A172 (cell line): ENCODE results near the gene FBXL17. TPM values are rescaled to one million over a fixed set of nuclear protein-coding genes. Genes with fewer than 3 reads are reported as not detected.
A peak's percentile ranks its signal among the peaks of the same experiment; 100 is the strongest.

Experiments used
- DNase-seq: peaks from one replicate; pipeline ENCODE4 v3.0.0-alpha.2; 2015; ENCODE audit warnings: low spot score
- total RNA-seq: library from RNA; depleted of rRNA; stranded (reverse); fragments of >200 nt; shearing (Covaris generic); gene quantifications from 2 replicates; pipeline ENCODE4 v1.2.3, GENCODE V29; 2014

The FBXL17 gene
- total RNA-seq, 1 experiment from 2014 or later: 15.4 TPM

DNA sequence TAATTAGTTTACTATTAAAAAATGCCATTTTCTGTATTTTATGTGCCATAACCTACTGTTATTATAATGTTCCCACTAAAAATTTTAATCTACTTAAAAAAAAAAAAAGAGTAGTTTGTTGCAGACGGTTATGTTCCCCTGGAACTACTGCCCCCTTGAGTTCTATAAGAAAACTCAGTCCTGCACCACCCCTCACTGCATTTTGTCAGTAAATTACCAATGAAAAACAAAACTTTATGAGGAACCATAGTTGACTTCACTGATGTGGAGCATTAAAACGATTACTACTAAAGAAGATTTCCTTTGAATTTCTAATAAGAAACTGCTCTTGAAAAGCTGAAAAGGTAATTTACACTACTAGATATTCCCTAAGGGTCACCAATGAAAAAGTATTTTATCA lies 288.7 kb downstream of the FBXL17 start:
- DNase-seq: peak; percentile 23

DNA sequence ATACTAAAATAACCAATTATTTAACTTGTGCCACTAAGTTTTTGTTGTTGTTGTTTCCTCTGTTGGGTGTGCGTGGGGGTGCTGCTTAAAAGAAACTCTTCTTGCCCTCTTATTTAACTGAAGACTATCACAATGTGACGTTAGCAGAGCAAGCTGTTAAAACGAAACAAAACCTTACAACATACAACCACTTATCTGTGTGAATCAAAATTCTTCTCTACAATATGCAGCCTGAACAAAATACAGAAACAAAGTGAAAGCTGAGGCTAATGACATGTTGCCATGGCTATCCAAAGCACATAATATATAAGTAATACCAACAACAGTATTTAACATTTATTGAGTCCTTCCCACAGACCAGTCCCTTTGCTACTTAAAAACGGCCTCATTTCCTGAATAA lies 291.0 kb downstream of the FBXL17 start:
- DNase-seq: no peak

GRCh38 chr5:108084105-108084504 lies 297.8 kb downstream of the FBXL17 start:
- DNase-seq: no peak

GRCh38 chr5:108083232-108083631 lies 298.7 kb downstream of the FBXL17 start:
- no peak for DNase-seq

GRCh38 chr5:108081707-108082106 lies 300.2 kb downstream of the FBXL17 start:
- DNase-seq: no peak

DNA sequence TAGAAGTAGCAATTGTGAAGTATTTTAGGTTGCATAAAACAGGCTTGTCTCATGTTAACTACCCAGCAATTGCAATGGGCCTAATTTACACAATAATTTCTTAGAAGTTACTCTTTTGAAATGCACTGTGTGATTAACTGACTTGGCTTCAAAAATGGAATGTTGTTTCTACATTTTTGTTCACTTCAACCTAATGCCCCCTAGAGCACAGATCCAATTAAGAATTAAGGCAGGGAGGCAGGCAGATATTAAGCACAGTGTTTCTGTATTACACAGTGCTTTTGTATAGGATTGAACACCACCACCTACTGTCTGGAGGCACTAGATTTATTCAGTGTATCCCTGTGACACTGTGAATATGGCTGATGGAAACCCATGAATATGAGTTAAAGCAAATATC lies 302.1 kb downstream of the FBXL17 start:
- DNase-seq: no peak

- DNase-seq: no peak
Measured at GRCh38 chr5:108078882-108079281, 303.0 kb downstream of the FBXL17 start.

- DNase-seq: no peak
Measured at GRCh38 chr5:108078345-108078744, 303.6 kb downstream of the FBXL17 start.

DNA sequence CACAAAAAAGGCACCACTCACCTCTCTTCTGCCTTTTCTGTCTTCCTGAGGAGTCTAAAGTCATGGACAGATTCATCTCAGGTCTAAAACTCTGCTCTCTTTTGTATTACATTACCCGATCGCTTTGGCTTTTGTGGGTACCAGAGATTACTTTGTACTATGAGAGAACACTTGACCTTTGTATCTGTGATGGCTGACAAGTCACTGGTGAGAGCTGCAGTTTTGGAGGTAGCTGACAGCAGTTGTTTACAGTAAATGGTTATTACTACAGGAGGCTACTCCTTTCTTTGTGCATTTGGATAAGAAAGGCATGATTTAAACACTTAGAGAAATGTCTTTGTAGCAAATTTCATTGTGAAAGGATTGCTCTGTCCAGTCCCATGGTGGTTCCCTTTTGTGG lies 307.3 kb downstream of the FBXL17 start:
- DNase-seq: no peak

DNA sequence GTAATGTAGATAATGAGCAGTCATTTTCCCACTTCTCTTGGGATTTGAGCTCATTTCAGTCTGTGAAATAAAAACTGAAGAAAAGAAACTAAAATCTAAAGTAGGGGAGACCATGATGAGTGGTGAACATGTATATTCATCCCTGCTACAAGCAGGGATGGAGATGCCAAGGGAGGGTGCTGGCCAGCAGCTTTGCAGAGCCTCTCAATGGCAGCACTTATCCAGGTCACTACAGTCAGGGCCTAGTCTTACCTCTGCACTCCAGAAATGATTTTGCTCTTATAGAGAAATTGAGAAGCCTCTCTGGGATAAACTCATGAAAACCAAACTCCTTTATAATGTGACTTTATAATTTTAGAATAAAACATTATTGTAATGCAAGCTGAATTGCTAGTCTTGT lies 317.6 kb downstream of the FBXL17 start:
- no peak for DNase-seq

- no peak for DNase-seq
Measured at GRCh38 chr5:108061941-108062340, 320.0 kb downstream of the FBXL17 start.

- DNase-seq: no peak
Measured at GRCh38 chr5:108060340-108060739, 321.6 kb downstream of the FBXL17 start.

- no peak for DNase-seq
Measured at GRCh38 chr5:108059334-108059733, 322.6 kb downstream of the FBXL17 start.

DNA sequence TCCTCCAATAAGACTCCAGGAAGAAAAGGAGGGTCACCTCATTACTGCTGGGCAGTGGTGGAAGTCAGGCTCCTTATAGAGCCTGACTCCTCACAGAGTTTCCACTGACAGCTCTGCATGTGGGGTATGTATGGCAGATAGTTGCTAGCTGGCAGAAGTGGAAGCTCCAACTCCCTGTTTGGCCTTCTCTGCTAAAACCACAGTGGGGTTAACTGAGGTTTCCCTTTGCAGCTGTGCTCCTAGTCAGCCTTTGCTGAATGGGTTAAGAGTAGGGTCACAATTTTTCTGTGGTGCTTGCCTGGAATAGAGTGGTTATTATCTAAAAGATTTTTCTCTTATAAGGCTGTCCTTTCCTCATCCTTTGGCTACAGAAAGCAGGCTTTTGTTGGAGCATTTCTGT lies 327.5 kb downstream of the FBXL17 start:
- no peak for DNase-seq

- no peak for DNase-seq
Measured at GRCh38 chr5:108046955-108047670, 334.8 kb downstream of the FBXL17 start.

- DNase-seq: no peak
Measured at GRCh38 chr5:108036482-108036881, 345.4 kb downstream of the FBXL17 start.

- no peak for DNase-seq
Measured at GRCh38 chr5:108028883-108029282, 353.0 kb downstream of the FBXL17 start.

- DNase-seq: no peak
Measured at GRCh38 chr5:108028412-108028811, 353.5 kb downstream of the FBXL17 start.

GRCh38 chr5:108025957-108026356 lies 355.9 kb downstream of the FBXL17 start:
- DNase-seq: no peak

DNA sequence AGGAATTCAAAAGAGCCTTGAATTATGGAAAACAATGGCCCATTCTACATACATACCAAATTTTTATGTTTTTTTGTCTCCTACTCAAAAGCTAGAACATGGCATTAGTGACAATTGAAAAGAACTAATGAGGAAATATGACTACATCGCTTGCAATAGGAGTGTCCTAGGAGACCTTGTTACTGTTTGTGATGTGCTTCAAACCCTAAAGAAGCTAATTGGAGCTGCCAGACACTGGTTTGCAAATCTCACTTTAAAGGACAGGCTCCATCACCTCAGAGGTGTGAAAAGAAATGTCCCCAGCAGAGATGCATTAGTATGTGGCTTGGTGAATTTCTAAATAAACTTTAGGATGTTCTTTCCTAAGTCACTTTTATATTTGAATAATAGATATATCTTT lies 356.9 kb downstream of the FBXL17 start:
- DNase-seq: no peak

DNA sequence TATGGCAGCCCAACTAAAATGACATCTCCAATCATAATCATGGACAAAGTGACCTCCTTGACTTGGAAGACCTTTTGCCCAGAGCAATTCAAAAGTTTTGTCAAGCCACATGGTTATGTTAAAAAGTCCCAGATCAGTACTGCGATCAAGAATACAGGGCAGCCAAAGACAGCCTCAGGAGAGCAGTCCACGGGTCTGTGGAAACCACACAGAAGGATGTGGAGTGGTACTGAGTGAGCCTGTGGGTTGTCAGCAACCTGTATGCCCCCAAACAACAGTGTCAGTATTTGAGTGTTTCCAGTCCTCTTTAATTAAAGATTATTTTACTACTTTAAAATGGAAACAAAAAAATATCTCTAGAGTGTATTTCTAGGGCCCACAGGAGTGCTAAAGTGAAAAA lies 365.8 kb downstream of the FBXL17 start:
- DNase-seq: no peak

DNA sequence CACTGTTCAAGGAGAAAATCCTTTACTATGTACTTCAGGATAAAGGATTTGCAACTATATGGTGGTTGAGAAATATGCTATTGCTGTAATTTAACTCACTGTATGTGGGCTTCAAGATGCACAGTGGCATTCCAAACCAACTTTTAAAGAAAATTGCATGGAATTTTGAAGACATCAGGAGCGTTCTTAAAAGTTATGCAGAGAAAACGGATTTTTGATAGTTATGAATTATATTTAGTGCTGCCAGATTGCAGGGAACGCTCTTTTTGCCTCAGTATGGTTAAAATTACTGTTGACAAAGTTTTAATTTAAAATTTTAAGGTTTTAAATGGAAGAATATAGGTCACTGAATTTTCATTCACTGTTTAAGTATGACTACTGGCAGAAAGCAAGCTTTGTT lies 375.1 kb downstream of the FBXL17 start:
- no peak for DNase-seq

GRCh38 chr5:108003178-108003577 lies 378.7 kb downstream of the FBXL17 start:
- peak; percentile 67 for DNase-seq

DNA sequence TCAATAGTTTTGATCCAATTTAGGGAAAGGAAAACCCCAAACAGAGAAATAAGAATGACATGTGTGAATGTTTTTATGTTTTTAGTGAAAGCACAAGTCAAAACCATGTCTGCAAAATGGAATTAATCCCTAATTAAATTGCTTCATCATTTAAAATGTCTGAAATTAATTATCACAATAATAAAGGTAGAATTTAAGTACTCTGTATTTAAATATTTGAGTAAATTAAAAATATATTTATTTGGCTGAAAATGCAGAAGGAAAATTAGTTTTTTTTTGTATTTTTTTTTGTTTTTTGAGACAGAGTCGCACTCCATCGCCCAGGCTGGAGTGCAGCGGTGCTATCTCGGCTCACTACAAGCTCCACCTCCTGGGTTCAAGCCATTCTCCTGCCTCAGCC lies 380.7 kb downstream of the FBXL17 start:
- no peak for DNase-seq
